CD4-positive, alpha-beta T cell (primary cell): ENCODE results near the gene PITRM1. TPM values are rescaled to one million over a fixed set of nuclear protein-coding genes. Genes with fewer than 3 reads are reported as not detected.

Source experiments
- ATAC-seq: fragments of 200-7000 bp; cut with Tn5 transposase; one replicate; pipeline ENCODE4 v1.10.0; 2022; ENCODE audit warnings: mild to moderate bottlenecking; ENCODE audit not compliant: poor library complexity
- CTCF ChIA-PET: fragments of 350-600 bp; sonication (Branson Sonifier 250); formaldehyde crosslinking; loops from one replicate; lab custom pipeline; 2021; ENCODE audit warnings: antibody characterized with exemption, inconsistent platforms; lab: Charles Lee
- POLR2A ChIA-PET: fragments of 350-600 bp; sonication (Branson Sonifier 250); formaldehyde crosslinking; loops from one replicate; lab custom pipeline; 2021; ENCODE audit warnings: antibody characterized with exemption, inconsistent platforms; lab: Charles Lee
- DNase-seq, 14 experiments: peaks; one replicate each; pipeline ENCODE4 v3.0.0-alpha.2; 2013 to 2020; ENCODE audit warnings: mixed read lengths in 2 of 14
- H3K27ac ChIP-seq, 2 donors: one replicate each; pipeline versions ENCODE4 v1.5.1 to v1.7.0; 2013; ENCODE audit warnings: low read length in 2 of 2, low read depth in 1 of 2, mild to moderate bottlenecking in 1 of 2
- H3K27me3 ChIP-seq, 2 experiments: 1 replicate in 1 of 2; 2 replicates in 1 of 2; pipeline versions ENCODE4 v1.6.1 to v1.7.0; 2013; ENCODE audit warnings: low read length in 2 of 2, control low read depth in 1 of 2, mild to moderate bottlenecking in 1 of 2, moderate library complexity in 1 of 2; ENCODE audit not compliant: insufficient read depth in 2 of 2, control insufficient read depth in 1 of 2
- H3K36me3 ChIP-seq: one replicate; pipeline ENCODE4 v1.6.1; 2013; ENCODE audit warnings: low read length, control low read depth; ENCODE audit not compliant: insufficient read depth
- H3K4me1 ChIP-seq: one replicate; pipeline ENCODE4 v1.6.1; 2013; ENCODE audit warnings: low read length, control low read depth; ENCODE audit not compliant: insufficient read depth
- H3K4me3 ChIP-seq: one replicate; pipeline ENCODE4 v1.5.1; 2013; ENCODE audit warnings: mild to moderate bottlenecking, low read length, moderate library complexity
- H3K9me3 ChIP-seq, 2 experiments: 1 replicate in 1 of 2; 2 replicates in 1 of 2; pipeline versions ENCODE4 v1.6.1 to v1.7.0; 2013; ENCODE audit warnings: low read length in 2 of 2, mild to moderate bottlenecking in 2 of 2, control low read depth in 1 of 2, moderate library complexity in 1 of 2; ENCODE audit not compliant: control insufficient read depth in 1 of 2, insufficient read depth in 1 of 2
- H3K27ac Mint-ChIP-seq: one replicate; pipeline ENCODE4 v1.8.0; 2020; ENCODE audit warnings: mixed read lengths
- H3K27me3 Mint-ChIP-seq: one replicate; pipeline ENCODE4 v1.8.0; 2021; ENCODE audit warnings: mixed read lengths
- H3K36me3 Mint-ChIP-seq: one replicate; pipeline ENCODE4 v1.8.0; 2021; ENCODE audit warnings: low read depth, mixed read lengths
- H3K4me1 Mint-ChIP-seq: one replicate; pipeline ENCODE4 v1.8.0; 2021; ENCODE audit warnings: low read depth, mixed read lengths
- H3K4me3 Mint-ChIP-seq: one replicate; pipeline ENCODE4 v1.8.0; 2020; ENCODE audit warnings: mild to moderate bottlenecking, mixed read lengths
- H3K9me3 Mint-ChIP-seq: one replicate; pipeline ENCODE4 v1.8.0; 2020; ENCODE audit warnings: mixed read lengths
- intact Hi-C, 2 experiments: fragments of 100-400 bp; cut with DNase I in 1 of 2; cut with micrococcal nuclease in 1 of 2; formaldehyde crosslinking; loops; one replicate each; pipeline versions ENCODE4 v1.15.1 to v1.9.0; 2023 to 2025; cut with DNase I, micrococcal nuclease
- total RNA-seq, 174 experiments: library from RNA in 2 of 174; stranded (reverse) in 2 of 174; gene quantifications; one replicate each; pipeline ENCODE4 v1.2.3 and lab custom pipeline; 2021 to 2026
- TF ChIP-seq, protein P1 (sequence below): fragments of 200-600 bp; IDR thresholded peaks from one replicate; pipeline ENCODE4 v1.8.0; 2022; ENCODE audit warnings: antibody characterized with exemption, mild to moderate bottlenecking

PITRM1 gene
- total RNA-seq, 2 experiments from 2014 or later: 76.7 to 77.8 TPM

DNA sequence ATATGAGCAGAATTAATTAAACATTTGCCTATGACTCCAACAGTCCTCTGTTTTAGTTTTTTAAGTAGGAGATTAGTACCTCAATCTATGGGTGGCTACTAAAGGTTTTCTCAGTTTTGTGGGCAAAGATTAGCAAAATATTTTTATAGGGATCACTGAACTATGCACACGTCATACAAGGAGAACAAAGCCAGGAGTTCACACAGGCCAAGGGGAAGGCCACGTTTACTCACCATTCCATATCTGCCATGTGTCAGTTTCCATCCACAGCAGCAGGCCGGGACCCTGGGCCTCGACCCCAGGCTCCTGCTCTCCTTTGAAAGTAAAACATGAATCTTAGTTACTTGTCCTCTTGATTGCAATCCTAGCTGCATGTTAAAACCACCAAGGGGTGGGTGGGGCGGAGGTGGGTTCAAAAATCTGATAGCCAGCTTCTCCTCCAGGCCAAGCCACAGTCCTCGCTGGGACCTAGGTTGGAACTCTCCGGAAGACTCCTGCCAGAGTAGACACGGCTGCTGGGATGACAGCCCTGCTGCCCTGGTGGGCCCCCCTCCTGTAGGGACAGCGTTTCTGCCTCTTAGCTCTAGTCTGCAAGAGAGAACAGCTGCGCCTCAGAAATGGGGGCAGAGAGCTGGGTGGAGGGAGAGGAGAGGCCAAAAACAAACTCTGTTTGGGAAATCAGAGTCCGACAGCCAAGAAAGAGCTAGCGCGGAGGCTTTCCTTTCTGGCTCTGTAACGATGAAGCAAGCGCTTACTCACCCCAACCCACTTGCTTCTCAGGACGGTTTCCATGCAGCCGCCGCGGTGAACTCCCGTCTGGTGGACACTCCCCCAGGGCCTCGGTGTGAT, 35.6 kb downstream of the PITRM1 start:
- no peak for ATAC-seq

DNA sequence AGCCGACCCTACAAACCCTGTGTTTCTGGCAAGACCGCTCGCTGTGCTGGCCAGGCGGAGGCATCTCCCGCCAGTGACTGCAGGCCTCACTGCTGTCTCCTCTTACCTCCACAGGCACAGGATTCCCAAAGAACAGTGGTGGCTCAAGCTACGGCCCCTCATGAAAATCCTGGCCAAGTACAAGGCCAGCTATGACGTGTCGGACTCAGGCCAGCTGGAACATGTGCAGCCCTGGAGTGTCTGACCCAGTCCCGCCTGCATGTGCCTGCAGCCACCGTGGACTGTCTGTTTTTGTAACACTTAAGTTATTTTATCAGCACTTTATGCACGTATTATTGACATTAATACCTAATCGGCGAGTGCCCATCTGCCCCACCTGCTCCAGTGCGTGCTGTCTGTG, 36.2 kb downstream of the PITRM1 start:
- Mint-ChIP-seq H3K27me3 (no peaks in the 10 kb centered on the region), H3K27ac (no peak overlapping the region), H3K4me1 (no peaks in the 10 kb centered on the region), H3K4me3 (no peak overlapping the region), H3K36me3 (peaks cover 93% of the 10 kb centered on the region), H3K9me3 (no peaks in the 10 kb centered on the region)
- ChIA-PET POLR2A (no interaction called here), CTCF (no interaction called here)
- Histone ChIP-seq H3K4me1 (no peaks in the 10 kb centered on the region), H3K9me3 (no peaks in the 10 kb centered on the region), H3K4me3 (no peak overlapping the region), H3K36me3 (peaks cover 91% of the 10 kb centered on the region), H3K27me3 (no peaks in the 10 kb centered on the region), H3K27ac (no peak overlapping the region)
- intact Hi-C loops: no loop called here
- TF ChIP-seq, protein P1, sequence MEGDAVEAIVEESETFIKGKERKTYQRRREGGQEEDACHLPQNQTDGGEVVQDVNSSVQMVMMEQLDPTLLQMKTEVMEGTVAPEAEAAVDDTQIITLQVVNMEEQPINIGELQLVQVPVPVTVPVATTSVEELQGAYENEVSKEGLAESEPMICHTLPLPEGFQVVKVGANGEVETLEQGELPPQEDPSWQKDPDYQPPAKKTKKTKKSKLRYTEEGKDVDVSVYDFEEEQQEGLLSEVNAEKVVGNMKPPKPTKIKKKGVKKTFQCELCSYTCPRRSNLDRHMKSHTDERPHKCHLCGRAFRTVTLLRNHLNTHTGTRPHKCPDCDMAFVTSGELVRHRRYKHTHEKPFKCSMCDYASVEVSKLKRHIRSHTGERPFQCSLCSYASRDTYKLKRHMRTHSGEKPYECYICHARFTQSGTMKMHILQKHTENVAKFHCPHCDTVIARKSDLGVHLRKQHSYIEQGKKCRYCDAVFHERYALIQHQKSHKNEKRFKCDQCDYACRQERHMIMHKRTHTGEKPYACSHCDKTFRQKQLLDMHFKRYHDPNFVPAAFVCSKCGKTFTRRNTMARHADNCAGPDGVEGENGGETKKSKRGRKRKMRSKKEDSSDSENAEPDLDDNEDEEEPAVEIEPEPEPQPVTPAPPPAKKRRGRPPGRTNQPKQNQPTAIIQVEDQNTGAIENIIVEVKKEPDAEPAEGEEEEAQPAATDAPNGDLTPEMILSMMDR: no peak
- DNase-seq: no peak
- no peak for ATAC-seq

More for the DNA sequence above, 35.6 kb downstream of the PITRM1 start:
- TF ChIP-seq, protein P1: no peak
- intact Hi-C loops: no loop called here
- H3K27ac ChIP-seq: no peak overlapping the region
- H3K27me3 Mint-ChIP-seq: no peaks in the 10 kb centered on the region
- H3K36me3 ChIP-seq: peaks cover 93% of the 10 kb centered on the region
- no peaks in the 10 kb centered on the region for H3K27me3 ChIP-seq
- no peak overlapping the region for H3K4me3 Mint-ChIP-seq
- H3K27ac Mint-ChIP-seq: no peak overlapping the region
- H3K4me1 ChIP-seq: no peaks in the 10 kb centered on the region
- H3K9me3 ChIP-seq: no peaks in the 10 kb centered on the region
- no peaks in the 10 kb centered on the region for H3K9me3 Mint-ChIP-seq
- peaks cover 93% of the 10 kb centered on the region for H3K36me3 Mint-ChIP-seq
- H3K4me1 Mint-ChIP-seq: no peaks in the 10 kb centered on the region
- DNase-seq: no peak
- CTCF ChIA-PET: no interaction called here
- no peak overlapping the region for H3K4me3 ChIP-seq
- POLR2A ChIA-PET: no interaction called here

DNA sequence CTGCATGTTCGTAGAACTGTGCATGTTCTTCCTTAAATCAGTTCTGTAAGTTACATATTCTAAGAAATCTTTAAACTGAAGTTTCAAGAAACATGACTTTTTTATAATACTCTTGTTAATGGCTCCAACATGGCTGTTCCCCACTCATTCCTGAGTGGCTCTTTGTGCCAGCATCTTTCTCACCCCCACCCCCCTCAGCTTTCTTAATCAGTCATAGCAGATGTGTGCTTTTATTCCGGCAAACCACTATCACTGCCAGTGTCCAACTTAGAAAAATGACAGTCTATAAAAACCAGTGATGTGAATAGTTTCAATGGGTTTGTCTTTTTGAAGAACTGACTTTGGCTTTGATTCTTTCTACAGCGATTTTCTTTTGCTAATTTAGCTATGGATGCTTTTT, 37.6 kb downstream of the PITRM1 start:
- H3K27me3 Mint-ChIP-seq: no peaks in the 10 kb centered on the region
- H3K36me3 ChIP-seq: peaks cover 87% of the 10 kb centered on the region
- intact Hi-C loops: no loop called here
- H3K4me1 ChIP-seq: no peaks in the 10 kb centered on the region
- ATAC-seq: no peak
- peaks cover 87% of the 10 kb centered on the region for H3K36me3 Mint-ChIP-seq
- POLR2A ChIA-PET: no interaction called here
- H3K9me3 Mint-ChIP-seq: no peaks in the 10 kb centered on the region
- no peaks in the 10 kb centered on the region for H3K27me3 ChIP-seq
- no peak overlapping the region for H3K4me3 ChIP-seq
- TF ChIP-seq, protein P1: no peak
- no peak overlapping the region for H3K27ac ChIP-seq
- DNase-seq: no peak
- H3K4me3 Mint-ChIP-seq: no peak overlapping the region
- no peak overlapping the region for H3K27ac Mint-ChIP-seq
- no peaks in the 10 kb centered on the region for H3K4me1 Mint-ChIP-seq
- H3K9me3 ChIP-seq: no peaks in the 10 kb centered on the region
- CTCF ChIA-PET: no interaction called here
